ENCODE measurements around the gene FANCI. TPM values are rescaled to one million over a fixed set of nuclear protein-coding genes. Genes with fewer than 3 reads are reported as not detected.
A peak's percentile ranks its signal among the peaks of the same experiment; 100 is the strongest.

The FANCI gene
- total and polyA plus RNA-seq, 3 donors from 2014 or later = 45.0 to 63.6 (median 56.0) TPM

DNA sequence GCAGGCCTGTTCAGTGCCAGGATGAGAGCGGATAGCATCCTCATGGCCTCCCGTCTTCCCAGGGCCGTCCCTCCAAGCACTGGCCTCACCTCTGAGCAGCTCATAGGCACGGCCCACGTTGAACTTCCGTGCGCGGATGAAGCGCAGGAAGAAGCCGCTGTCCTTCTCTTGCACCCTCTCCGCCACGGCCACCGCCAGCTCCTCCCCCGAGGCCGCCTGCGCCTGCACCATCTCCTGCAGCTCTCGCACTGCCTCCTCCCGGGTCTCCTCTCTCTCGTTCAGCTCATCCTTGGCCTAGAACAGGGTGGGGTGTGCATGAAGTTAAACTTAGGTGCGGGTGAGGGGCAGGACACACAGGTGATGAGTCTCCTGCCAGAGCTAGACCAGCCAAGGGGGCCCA, 26.7 kb upstream of the FANCI start:
- no peaks in the 10 kb centered on the region for H3K9me3 ChIP-seq
- no peak for DNase-seq
- WGBS, 2 donors = 63% methylated on average over 11 to 20 of the region's 20 CpGs
- H3K27ac ChIP-seq = no peak overlapping the region
- no peaks in the 10 kb centered on the region for H3K4me1 ChIP-seq
- intact Hi-C loops (cut with DNase I; ENCODE audit: low total_unique reads) = no loop called here
- H3K4me3 ChIP-seq = no peak overlapping the region
- TF ChIP-seq POLR2A (IDR thresholded peaks at IDR 0.05) = no peak
- TF ChIP-seq, protein P1, sequence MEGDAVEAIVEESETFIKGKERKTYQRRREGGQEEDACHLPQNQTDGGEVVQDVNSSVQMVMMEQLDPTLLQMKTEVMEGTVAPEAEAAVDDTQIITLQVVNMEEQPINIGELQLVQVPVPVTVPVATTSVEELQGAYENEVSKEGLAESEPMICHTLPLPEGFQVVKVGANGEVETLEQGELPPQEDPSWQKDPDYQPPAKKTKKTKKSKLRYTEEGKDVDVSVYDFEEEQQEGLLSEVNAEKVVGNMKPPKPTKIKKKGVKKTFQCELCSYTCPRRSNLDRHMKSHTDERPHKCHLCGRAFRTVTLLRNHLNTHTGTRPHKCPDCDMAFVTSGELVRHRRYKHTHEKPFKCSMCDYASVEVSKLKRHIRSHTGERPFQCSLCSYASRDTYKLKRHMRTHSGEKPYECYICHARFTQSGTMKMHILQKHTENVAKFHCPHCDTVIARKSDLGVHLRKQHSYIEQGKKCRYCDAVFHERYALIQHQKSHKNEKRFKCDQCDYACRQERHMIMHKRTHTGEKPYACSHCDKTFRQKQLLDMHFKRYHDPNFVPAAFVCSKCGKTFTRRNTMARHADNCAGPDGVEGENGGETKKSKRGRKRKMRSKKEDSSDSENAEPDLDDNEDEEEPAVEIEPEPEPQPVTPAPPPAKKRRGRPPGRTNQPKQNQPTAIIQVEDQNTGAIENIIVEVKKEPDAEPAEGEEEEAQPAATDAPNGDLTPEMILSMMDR (IDR thresholded peaks at IDR 0.05) = no peak
- H3K36me3 ChIP-seq (ENCODE audit: low read depth, missing control alignments) = no peaks in the 10 kb centered on the region
- no peaks in the 10 kb centered on the region for H3K27me3 ChIP-seq

DNA sequence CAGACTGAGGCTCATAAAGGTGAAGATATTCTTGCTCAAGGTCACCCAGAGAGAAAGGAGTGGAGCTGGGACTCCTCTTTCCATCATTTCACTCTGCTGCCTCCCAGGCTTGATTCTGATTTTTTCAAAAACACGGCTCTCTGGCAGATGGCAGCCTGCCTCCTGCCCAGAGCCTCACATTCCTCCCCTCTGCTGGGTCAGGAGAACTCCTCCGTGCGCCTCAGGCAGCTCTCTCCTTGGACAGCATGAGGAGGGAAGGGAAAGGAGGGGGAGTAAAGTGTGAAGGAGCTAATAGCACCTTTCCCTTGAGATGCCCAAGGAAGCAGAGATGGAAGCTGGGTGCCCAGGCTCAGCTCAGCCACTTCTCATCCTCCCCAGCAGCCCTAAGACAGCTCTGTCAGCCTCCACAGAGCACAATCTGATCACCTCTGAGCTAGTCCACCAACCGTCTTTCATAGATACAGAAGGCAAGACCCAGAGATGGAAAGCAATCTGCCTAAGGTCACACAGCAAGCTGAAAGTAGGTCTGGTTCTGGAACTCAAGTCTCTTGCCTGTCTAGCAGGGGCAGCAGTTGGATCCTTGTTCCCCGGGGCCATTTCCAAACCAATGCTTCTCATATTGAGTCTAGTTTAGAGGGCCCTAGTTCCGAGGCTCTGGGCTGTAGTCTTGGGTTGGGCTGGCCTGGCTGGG, 25.9 kb upstream of the FANCI start:
- Histone ChIP-seq H3K36me3 (ENCODE audit: low read depth, missing control alignments) (no peaks in the 10 kb centered on the region), H3K4me3 (no peak overlapping the region), H3K27ac (no peak overlapping the region), H3K9me3 (no peaks in the 10 kb centered on the region), H3K27me3 (no peaks in the 10 kb centered on the region), H3K4me1 (no peaks in the 10 kb centered on the region)
- 67 to 70% methylated on average over 6 of the region's 6 CpGs for WGBS, 2 donors
- no peak for DNase-seq
- intact Hi-C loops (cut with DNase I; ENCODE audit: low total_unique reads) = no loop called here
- TF ChIP-seq, protein P1 (IDR thresholded peaks at IDR 0.05) = no peak
- no peak for TF ChIP-seq POLR2A (IDR thresholded peaks at IDR 0.05)

DNA sequence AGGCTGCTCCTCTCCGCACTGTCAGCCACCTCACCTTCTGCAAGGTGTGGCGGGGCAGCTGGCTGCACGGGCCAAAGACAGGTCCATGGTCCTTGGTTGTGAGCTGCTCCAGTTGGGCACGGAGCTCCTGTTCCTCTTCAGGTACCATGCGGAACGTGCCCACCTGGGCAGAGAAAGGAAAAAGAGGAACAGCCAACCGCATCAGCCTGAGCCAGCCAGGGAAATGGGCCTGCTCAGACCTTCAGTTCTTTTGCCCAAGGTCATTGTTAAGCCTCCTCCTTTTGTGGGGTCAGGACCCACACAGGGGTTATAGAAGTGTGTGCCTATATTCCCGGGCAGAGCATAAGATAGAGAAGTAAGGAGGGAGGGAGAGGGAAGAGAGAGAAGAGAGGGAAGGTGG, 25.2 kb upstream of the FANCI start:
- Histone ChIP-seq H3K4me3 (no peak overlapping the region), H3K36me3 (ENCODE audit: low read depth, missing control alignments) (no peaks in the 10 kb centered on the region), H3K27me3 (no peaks in the 10 kb centered on the region), H3K27ac (no peak overlapping the region), H3K4me1 (no peaks in the 10 kb centered on the region), H3K9me3 (no peaks in the 10 kb centered on the region)
- 85 to 92% methylated on average over 4 to 8 of the region's 8 CpGs for WGBS, 2 donors
- no peak for DNase-seq
- TF ChIP-seq, protein P1 (IDR thresholded peaks at IDR 0.05) = no peak
- no peak for TF ChIP-seq POLR2A (IDR thresholded peaks at IDR 0.05)
- intact Hi-C loops (cut with DNase I; ENCODE audit: low total_unique reads) = no loop called here

DNA sequence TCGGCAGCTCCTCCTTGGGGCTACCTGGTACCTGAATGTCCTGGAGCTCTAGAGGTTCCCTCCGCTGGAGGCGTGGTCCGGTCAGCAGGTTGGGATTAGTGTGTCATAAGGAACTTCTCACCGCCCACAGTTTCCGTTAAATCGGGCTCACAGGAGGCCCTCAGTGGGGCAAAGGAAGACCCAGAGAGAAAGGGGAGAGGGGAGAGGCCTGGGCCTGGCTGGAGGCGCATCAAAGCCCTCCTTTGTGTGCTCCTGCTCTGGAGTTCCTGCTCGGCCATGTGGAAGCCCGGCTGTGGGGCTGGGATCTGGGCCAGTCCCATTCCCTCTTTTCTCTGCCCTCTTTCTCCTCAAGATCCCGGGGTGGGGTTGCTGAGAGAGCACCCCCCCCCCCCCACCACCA, 22.2 kb upstream of the FANCI start, which contains the start of gene RLBP1:
RLBP1 (minus strand) TSS at position 37 of the 400 bp plus-strand sequence. CDS start 2,604 bp downstream, outside the sequence.
- TF ChIP-seq, protein P1 (IDR thresholded peaks at IDR 0.05) = no peak
- no peak for TF ChIP-seq POLR2A (IDR thresholded peaks at IDR 0.05)
- Histone ChIP-seq H3K4me1 (peaks cover 8% of the 10 kb centered on the region), H3K27ac (no peak within 1 kb of the TSS), H3K4me3 (no peak within 1 kb of the TSS), H3K27me3 (no peaks in the 10 kb centered on the region), H3K36me3 (ENCODE audit: low read depth, missing control alignments) (no peaks in the 10 kb centered on the region), H3K9me3 (no peaks in the 10 kb centered on the region)
- DNase-seq = no peak
- intact Hi-C loops (cut with DNase I; ENCODE audit: low total_unique reads) = no loop called here
- WGBS, 2 donors = 81% methylated on average over 8 to 11 of the region's 11 CpGs

DNA sequence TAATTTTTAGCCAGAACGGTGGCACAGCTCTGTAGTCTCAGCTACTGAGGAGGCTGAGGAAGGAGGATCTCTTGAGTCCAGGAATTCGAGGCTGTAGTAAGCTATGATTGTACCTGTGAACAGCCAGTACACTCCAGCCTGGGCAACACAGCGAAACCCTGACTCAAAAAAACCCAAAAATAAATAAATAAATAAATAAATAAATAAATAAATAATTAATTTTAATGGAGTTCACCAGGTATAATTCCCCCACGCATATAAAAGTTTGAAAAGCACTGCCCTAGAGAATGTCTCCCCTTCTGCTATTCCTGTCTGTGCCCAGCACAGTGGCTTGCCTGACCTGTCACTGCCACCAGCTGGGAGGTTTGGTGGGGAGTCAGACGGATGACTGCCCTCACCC, 18.2 kb upstream of the FANCI start:
- WGBS, 2 donors = 95 to 96% methylated on average over 5 of the region's 5 CpGs
- no peaks in the 10 kb centered on the region for H3K36me3 ChIP-seq (ENCODE audit: low read depth, missing control alignments)
- intact Hi-C loops (cut with DNase I; ENCODE audit: low total_unique reads) = no loop called here
- no peaks in the 10 kb centered on the region for H3K27me3 ChIP-seq
- H3K9me3 ChIP-seq = no peaks in the 10 kb centered on the region
- H3K27ac ChIP-seq = peak overlapping the region; percentile 31 to 76
- peaks cover 20% of the 10 kb centered on the region for H3K4me1 ChIP-seq
- TF ChIP-seq, protein P1 (IDR thresholded peaks at IDR 0.05) = no peak
- TF ChIP-seq POLR2A (IDR thresholded peaks at IDR 0.05) = no peak
- no peak overlapping the region for H3K4me3 ChIP-seq
- no peak for DNase-seq
